OCI-M2 (cell line): ENCODE results near the gene AMY1C.
"Not testable (repeated sequence)": the region's sequence is repeated elsewhere in the genome, so short reads cannot be mapped to it uniquely, and the experiment has no call there.

Experiments used
- DNase-seq: peaks from one replicate; lab custom pipeline; 2025; ENCODE audit not compliant: unreplicated experiment; lab: John Stamatoyannopoulos, UW

Gene AMY1C

DNA sequence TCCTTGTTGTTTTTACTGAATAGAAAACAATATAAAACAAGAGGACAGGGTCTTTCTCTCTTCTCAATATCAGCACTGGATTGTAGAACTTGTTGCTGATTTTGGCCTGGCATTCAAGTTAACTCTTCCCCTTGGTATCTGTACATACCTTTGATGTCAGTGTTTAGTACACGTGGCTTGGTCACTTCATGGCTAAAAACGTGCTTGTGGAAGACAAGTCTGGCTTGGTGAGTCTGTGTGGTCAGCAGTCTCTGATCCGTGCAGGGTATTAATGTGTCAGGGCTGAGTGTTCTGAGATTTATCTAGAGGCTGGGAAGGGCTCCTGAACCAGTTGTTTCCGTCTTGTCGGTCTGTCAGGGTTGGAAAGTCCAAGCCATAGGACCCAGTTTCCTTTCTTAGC is at the start of gene AMY1C:
Gene AMY1C (plus strand): TSS at position 301 of the 400 bp plus-strand sequence. CDS start 572 bp downstream, outside the sequence.
- not testable (repeated sequence) for DNase-seq

DNA sequence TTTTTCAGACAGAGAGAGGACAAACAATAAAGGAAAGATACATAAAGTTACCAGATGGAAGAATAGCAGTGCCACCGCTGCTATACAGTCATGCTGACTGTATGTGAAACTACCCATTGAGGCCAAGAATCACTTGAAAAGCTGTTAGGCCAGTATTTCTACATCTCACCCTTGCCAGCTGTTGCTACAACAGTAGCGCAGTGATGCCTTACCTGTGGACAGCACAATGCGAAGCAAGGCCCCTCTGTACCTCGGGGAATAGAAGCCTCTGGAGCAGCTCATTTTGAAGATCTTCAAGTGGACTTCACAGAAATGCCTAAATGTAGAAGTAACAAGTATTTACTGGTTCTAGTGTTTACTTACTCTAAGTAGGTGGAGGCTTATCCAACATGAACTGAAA is 49.0 kb upstream of the AMY1C start:
- DNase-seq: not testable (repeated sequence)

DNA sequence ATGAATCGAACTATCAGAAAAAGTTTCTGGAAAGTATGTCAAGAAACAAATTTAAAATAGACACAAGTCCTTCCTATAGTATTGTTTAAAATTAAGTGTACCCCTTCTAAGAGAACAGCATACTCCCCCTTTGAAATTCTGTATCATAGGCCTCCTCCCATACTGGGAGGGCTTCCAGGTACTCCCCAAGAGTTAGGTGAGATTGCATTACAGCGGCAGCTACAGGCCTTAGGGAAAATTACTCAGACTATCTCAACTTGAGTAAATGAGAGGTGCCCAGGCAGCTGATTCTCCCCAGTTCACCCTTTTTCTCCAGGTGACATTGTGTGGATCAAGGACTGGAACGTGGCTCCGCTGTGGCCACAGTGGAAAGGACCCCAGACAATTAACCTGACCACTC is 48.4 kb upstream of the AMY1C start:
- DNase-seq: not testable (repeated sequence)

DNA sequence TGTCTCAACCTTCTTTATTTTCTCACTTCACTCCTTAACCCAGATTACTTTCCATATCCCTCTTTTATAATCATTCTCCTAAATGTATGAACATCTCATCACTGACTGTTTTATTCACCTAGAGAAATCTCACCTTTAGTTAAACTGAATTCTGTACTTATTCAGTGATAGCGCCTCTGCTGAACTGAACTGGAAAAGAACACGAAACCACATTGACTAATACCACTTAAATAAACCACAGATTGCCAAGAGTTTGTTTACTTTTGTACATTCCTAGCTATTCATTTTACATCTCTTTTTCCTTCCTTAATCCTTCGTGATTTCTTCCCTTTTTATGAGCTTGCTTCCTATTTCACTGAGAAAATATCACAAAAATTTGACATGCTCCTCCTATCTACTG is 42.0 kb upstream of the AMY1C start:
- not testable (repeated sequence) for DNase-seq

DNA sequence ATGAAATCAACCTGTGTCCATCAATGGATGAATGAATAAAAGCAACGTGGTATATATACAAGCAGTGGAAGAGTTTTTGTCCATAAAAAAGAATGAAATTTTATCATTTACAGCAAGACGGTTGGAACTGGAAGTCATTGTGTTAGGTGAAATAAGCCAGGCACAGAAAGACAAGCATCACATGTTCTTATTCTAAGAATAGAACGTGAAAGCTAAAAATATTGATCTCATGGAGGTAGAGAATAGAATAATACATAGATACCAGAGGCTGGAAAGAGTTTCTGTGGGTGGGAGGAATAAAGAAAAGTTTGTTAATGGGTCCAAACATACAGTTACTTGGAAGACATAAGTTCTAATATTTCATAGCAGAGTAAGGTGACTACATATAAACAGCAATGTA is 39.3 kb upstream of the AMY1C start:
- DNase-seq: not testable (repeated sequence)

DNA sequence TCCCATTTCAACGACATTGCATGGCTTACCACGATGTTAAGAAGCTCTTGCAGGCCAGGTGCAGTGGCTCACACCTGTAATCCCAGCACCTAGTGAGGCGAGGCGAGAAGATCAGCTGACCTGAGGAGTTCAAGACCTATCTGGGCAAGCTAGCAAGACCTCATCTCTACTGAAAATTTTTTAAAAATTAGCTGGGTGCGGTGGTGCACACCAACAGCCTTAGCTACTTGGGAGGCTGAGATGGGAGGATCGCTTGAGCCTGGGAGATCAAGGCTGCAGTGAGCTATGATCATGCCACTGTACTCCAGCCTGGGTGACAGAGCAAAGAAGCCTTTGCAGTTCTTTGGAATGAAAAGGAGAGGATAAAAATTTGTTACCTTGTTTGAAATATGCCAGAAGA is 32.3 kb upstream of the AMY1C start:
- not testable (repeated sequence) for DNase-seq

DNA sequence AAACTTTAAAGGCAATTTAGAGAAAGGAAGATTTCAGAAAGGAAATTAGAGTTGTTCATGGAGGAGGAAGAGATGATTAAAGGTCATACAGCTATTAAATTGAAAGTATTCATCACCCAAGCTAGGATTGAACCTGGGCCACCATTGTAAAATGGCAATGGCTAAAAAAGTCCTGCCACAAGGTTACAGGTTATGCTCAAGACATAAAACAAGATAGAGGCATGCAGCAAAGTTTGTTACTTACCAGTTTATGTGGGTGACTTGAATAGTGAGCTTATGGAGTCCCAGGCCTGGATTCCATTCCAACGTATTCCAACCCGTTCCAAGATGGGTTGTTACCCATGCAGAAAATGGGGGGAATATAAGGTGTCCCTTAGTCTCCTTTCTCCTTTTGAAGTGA is 28.2 kb upstream of the AMY1C start:
- DNase-seq: not testable (repeated sequence)

DNA sequence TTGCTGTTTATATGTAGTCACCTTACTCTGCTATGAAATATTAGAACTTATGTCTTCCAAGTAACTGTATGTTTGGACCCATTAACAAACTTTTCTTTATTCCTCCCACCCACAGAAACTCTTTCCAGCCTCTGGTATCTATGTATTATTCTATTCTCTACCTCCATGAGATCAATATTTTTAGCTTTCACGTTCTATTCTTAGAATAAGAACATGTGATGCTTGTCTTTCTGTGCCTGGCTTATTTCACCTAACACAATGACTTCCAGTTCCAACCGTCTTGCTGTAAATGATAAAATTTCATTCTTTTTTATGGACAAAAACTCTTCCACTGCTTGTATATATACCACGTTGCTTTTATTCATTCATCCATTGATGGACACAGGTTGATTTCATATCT is 14.4 kb upstream of the AMY1C start:
- not testable (repeated sequence) for DNase-seq

DNA sequence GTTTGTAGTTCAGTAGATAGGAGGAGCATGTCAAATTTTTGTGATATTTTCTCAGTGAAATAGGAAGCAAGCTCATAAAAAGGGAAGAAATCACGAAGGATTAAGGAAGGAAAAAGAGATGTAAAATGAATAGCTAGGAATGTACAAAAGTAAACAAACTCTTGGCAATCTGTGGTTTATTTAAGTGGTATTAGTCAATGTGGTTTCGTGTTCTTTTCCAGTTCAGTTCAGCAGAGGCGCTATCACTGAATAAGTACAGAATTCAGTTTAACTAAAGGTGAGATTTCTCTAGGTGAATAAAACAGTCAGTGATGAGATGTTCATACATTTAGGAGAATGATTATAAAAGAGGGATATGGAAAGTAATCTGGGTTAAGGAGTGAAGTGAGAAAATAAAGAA is 11.7 kb upstream of the AMY1C start:
- DNase-seq: not testable (repeated sequence)

DNA sequence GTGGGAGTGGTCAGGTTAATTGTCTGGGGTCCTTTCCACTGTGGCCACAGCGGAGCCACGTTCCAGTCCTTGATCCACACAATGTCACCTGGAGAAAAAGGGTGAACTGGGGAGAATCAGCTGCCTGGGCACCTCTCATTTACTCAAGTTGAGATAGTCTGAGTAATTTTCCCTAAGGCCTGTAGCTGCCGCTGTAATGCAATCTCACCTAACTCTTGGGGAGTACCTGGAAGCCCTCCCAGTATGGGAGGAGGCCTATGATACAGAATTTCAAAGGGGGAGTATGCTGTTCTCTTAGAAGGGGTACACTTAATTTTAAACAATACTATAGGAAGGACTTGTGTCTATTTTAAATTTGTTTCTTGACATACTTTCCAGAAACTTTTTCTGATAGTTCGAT is 5.2 kb upstream of the AMY1C start:
- DNase-seq: not testable (repeated sequence)

DNA sequence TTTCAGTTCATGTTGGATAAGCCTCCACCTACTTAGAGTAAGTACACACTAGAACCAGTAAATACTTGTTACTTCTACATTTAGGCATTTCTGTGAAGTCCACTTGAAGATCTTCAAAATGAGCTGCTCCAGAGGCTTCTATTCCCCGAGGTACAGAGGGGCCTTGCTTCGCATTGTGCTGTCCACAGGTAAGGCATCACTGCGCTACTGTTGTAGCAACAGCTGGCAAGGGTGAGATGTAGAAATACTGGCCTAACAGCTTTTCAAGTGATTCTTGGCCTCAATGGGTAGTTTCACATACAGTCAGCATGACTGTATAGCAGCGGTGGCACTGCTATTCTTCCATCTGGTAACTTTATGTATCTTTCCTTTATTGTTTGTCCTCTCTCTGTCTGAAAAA is 4.7 kb upstream of the AMY1C start:
- not testable (repeated sequence) for DNase-seq

DNA sequence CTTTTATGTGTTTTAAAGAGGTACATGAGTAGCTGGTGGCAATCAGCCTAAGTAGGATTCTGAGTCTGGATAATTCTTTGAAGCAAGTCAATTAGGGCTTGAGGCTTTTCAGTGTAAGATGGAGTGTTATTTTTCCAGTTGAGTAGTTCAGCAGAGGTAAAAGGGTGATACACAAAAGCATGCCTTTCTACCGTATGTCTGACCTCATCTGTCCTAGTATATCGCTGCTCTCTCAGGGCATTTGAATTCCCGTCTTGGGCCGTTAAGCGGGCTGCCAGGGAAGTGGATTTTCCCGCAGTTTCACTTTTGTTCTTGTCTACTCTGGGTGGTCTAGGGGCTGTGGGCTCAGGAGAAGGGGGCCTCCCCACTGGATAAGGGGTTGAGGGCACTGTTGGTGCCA is 1.4 kb upstream of the AMY1C start:
- not testable (repeated sequence) for DNase-seq

DNA sequence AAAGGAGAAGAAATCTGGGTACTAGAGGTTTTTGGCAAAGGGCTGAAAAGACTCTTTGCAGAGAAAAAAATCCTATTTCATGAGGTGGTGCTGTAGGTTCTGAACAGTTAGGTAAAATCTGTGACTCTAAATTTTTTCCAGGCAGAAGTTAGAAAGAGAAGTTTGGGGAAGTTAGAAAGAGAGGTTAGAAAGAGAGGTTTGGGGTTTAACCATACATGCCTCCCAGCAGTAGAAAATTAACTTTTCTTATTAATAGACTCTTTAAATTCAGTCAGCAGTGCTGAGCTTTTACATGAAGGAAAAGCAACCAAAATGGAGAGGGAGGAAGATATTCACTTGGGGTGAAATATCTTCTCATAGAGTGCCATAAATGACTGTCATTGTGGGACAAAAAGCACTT is 12.2 kb downstream of the AMY1C start:
- DNase-seq: no peak

DNA sequence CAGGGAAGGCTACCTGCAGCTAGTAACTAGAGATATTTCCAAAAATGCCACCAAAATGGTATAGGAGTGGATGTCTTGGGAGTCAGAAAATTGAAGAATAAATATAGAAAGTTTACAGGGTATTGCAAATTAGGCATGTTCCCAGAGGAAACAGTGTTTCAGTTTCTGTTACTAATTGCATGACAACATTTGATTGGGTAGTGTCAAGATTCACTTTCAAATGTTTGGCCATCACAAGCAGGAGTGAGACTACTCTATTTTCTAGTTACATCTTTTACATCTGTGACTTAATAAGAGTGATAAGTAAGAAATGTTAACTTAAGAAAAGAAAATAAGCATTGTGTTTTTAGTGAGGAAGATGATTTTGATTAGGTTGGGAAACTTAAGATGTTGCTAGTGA is 30.2 kb downstream of the AMY1C start:
- no peak for DNase-seq

DNA sequence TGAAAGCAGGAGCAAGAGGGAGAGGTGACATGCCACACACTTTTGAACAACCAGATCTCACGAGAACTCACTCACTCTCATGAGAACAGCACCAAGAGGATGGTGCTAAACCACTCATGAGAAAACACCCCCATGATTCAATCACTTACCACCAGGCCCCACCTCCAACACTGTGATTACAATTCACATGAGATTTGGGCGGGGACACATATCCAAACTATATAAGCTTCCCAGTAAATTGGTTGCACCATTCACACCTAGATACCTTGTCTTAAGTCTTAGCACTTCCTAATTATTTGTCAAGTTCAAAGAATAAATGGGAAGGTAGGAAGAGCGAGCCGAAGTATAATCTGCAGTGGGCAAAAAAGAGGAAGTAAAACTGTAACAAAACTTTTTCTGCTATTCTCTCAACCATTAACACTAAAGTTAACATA is 34.3 kb downstream of the AMY1C start:
- no peak for DNase-seq

DNA sequence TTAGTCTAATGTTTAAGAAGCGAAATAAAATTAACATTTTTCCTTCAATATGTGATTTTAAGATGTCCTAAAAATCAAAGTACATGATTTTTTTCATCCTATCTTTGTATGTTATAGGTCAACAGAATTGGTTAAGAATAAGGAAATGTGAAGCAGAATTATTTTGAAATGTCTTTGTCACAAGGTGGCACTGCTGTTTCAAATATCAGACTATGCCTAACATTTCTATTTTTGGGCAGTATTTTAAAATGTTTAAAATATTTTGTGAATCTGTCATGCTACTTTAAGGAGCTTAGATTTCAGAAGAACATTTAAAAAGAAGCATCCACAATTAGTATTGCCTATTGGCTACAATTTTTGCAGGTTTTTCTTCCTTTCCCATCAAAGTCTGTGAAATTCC is 38.7 kb downstream of the AMY1C start:
- peak; percentile 3 for DNase-seq

DNA sequence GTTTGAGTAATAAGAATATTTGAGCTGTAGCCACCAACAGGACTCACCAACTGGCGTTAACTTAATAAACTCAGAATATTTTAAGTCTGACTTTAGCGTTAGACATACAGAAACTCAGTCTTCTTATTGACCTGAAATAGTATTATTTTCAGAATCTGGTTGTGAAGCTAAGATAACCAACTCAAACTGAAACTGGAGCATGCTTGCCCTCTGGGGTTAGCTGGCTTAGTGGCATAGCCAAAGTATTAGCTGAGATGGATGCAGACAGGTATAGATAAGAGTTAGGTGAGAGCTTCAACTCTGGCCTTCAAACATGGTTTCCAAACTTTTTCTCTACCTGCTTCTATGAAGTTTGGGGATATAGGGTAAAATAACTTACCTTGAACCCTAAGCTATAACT is 40.5 kb downstream of the AMY1C start:
- DNase-seq: no peak
